ENCODE results near the gene PPP1R13B.
"Not testable (repeated sequence)": the region's sequence is repeated elsewhere in the genome, so short reads cannot be mapped to it uniquely, and the experiment has no call there.

The PPP1R13B gene

GRCh38 chr14:103699261-103699661 lies 148.1 kb downstream of the PPP1R13B start:
- DNase-seq (ENCODE audit: low spot score in 2 of 2): no peak
- H3K9me3 Mint-ChIP-seq: no peaks in the 10 kb centered on the region
- peak overlapping the region; percentile 82 for H3K27ac Mint-ChIP-seq
- H3K4me3 Mint-ChIP-seq: no peak overlapping the region
- no peak for ATAC-seq
- H3K36me3 Mint-ChIP-seq: peaks cover 78% of the 10 kb centered on the region
- H3K4me1 Mint-ChIP-seq: peaks cover 6% of the 10 kb centered on the region

- Mint-ChIP-seq H3K4me3 (no peak overlapping the region), H3K27ac (peak overlapping the region; percentile 86), H3K9me3 (no peaks in the 10 kb centered on the region), H3K4me1 (peaks cover 6% of the 10 kb centered on the region), H3K36me3 (peaks cover 77% of the 10 kb centered on the region)
- DNase-seq (ENCODE audit: low spot score in 2 of 2): no peak
- ATAC-seq: no peak
Measured at GRCh38 chr14:103698380-103699260, 148.8 kb downstream of the PPP1R13B start.

DNA sequence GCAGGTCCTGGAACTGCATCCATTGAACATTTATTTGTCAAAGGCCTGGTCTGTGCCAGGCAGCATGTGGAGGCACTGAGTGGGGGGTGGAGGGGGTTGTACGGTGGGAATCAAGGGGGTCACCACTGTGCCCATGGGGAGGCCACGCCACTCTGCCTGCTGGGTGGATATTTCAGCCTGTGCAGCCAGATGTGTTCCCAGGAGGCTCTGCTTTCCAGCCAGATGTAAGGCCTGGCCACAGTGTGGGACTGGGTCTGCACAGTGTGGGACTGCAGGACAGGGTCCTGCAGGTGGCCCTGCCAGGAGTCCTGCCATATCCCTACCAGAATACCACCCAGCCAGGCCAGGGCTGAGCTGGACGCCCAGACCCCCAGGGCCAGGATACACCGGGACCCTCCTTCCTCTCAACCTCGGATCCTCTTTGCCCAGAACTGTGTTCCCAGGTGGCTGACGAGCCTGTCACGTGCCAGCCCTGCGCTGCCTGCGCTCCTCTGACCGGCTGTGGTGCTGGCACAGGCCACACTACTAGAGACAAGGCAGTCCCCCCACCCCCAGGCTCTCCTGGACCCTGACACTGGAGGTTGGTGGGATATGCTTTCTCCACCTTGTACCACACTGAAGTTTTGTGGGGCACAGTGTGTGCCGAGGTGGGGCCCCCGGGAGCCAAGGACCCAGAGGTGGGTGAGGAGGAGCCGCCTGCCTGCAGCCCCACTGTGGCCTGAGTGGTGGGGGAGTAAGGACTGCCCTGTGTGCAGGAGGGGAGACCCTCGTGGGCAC lies 149.6 kb downstream of the PPP1R13B start:
- Mint-ChIP-seq H3K4me1 (peaks cover 6% of the 10 kb centered on the region), H3K27ac (peak overlapping the region; percentile 86), H3K9me3 (no peaks in the 10 kb centered on the region), H3K36me3 (peaks cover 77% of the 10 kb centered on the region), H3K4me3 (no peak overlapping the region)
- ATAC-seq (no peak), DNase-seq (ENCODE audit: low spot score in 2 of 2) (no peak)

- peak overlapping the region; percentile 86 for H3K27ac Mint-ChIP-seq
- no peaks in the 10 kb centered on the region for H3K9me3 Mint-ChIP-seq
- H3K4me3 Mint-ChIP-seq: no peak overlapping the region
- DNase-seq (ENCODE audit: low spot score in 2 of 2) (no peak), ATAC-seq (no peak)
- peaks cover 6% of the 10 kb centered on the region for H3K4me1 Mint-ChIP-seq
- peaks cover 77% of the 10 kb centered on the region for H3K36me3 Mint-ChIP-seq
Measured at GRCh38 chr14:103697206-103697602, 150.2 kb downstream of the PPP1R13B start.

- Mint-ChIP-seq H3K4me3 (no peak overlapping the region), H3K36me3 (peaks cover 77% of the 10 kb centered on the region), H3K27ac (peak overlapping the region; percentile 60), H3K9me3 (no peaks in the 10 kb centered on the region), H3K4me1 (peaks cover 6% of the 10 kb centered on the region)
- ATAC-seq (no peak), DNase-seq (ENCODE audit: low spot score in 2 of 2) (no peak)
Measured at GRCh38 chr14:103696466-103697071, 150.8 kb downstream of the PPP1R13B start.

GRCh38 chr14:103696070-103696402 lies 151.3 kb downstream of the PPP1R13B start:
- peaks cover 79% of the 10 kb centered on the region for H3K36me3 Mint-ChIP-seq
- no peak overlapping the region for H3K4me3 Mint-ChIP-seq
- ATAC-seq (no peak), DNase-seq (ENCODE audit: low spot score in 2 of 2) (no peak)
- H3K27ac Mint-ChIP-seq: peak overlapping the region; percentile 60
- peaks cover 6% of the 10 kb centered on the region for H3K4me1 Mint-ChIP-seq
- H3K9me3 Mint-ChIP-seq: no peaks in the 10 kb centered on the region

GRCh38 chr14:103695296-103696069 lies 151.9 kb downstream of the PPP1R13B start:
- DNase-seq (ENCODE audit: low spot score in 2 of 2): no peak
- H3K36me3 Mint-ChIP-seq: peaks cover 82% of the 10 kb centered on the region
- H3K27ac Mint-ChIP-seq: peak overlapping the region; percentile 24
- no peak for ATAC-seq
- H3K4me1 Mint-ChIP-seq: peaks cover 6% of the 10 kb centered on the region
- H3K4me3 Mint-ChIP-seq: no peak overlapping the region
- no peaks in the 10 kb centered on the region for H3K9me3 Mint-ChIP-seq

GRCh38 chr14:103694572-103695026 lies 152.8 kb downstream of the PPP1R13B start:
- DNase-seq (ENCODE audit: low spot score in 2 of 2): no peak
- no peaks in the 10 kb centered on the region for H3K9me3 Mint-ChIP-seq
- peaks cover 82% of the 10 kb centered on the region for H3K36me3 Mint-ChIP-seq
- H3K4me1 Mint-ChIP-seq: peaks cover under 1% of the 10 kb centered on the region
- no peak for ATAC-seq
- H3K27ac Mint-ChIP-seq: peak overlapping the region; percentile 23
- no peak overlapping the region for H3K4me3 Mint-ChIP-seq

- no peak for ATAC-seq
- Mint-ChIP-seq H3K36me3 (peaks cover 88% of the 10 kb centered on the region), H3K4me3 (no peak overlapping the region), H3K27ac (no peak overlapping the region), H3K9me3 (no peaks in the 10 kb centered on the region), H3K4me1 (no peaks in the 10 kb centered on the region)
- DNase-seq (ENCODE audit: low spot score in 2 of 2): no peak
Measured at GRCh38 chr14:103693515-103693914, 153.9 kb downstream of the PPP1R13B start.

DNA sequence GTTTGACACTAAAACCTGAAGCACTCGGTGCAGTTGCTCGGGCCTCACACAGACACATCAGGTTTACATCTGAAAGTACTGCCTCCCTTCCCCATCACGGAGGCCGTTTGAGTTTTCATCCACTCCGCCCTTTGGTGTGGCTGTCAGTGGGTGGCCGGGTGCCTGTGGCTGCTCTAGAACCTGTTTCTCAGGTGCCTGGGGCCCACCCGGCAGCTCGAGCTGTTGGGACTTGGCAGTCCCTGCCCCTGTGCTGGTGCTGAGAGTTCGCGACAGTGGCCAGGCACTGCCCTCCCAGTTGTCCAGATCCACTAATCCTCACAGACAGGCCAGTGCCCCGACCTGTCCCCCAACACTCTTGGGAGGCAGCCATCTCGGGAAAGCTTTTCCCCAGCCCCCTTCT lies 154.5 kb downstream of the PPP1R13B start:
- H3K9me3 Mint-ChIP-seq: no peaks in the 10 kb centered on the region
- H3K4me1 Mint-ChIP-seq: no peaks in the 10 kb centered on the region
- DNase-seq (ENCODE audit: low spot score in 2 of 2) (no peak), ATAC-seq (no peak)
- no peak overlapping the region for H3K4me3 Mint-ChIP-seq
- H3K27ac Mint-ChIP-seq: no peak overlapping the region
- peaks cover 88% of the 10 kb centered on the region for H3K36me3 Mint-ChIP-seq

DNA sequence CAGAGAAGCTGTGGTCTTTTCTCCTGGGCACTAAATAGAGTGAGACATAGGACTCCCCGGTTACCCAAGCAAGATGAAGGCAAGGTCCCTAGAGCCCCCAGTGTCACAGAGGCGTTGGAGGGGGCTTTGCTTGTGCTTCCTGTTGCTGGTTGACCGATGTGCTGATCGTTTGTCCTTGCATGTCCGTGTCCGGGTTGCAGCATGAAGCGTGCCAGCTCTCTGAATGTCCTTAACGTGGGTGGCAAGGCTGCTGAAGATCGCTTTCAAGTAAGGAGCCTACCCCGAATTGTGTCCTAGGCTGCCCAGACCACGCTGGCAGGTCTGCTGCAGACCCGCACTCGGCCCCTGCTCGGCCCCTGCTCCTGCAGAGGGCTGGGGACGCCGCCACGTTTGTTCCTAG lies 155.2 kb downstream of the PPP1R13B start:
- no peak for ATAC-seq
- no peak for DNase-seq (ENCODE audit: low spot score in 2 of 2)
- no peak overlapping the region for H3K27ac Mint-ChIP-seq
- peaks cover 87% of the 10 kb centered on the region for H3K36me3 Mint-ChIP-seq
- H3K9me3 Mint-ChIP-seq: no peaks in the 10 kb centered on the region
- no peak overlapping the region for H3K4me3 Mint-ChIP-seq
- no peaks in the 10 kb centered on the region for H3K4me1 Mint-ChIP-seq

DNA sequence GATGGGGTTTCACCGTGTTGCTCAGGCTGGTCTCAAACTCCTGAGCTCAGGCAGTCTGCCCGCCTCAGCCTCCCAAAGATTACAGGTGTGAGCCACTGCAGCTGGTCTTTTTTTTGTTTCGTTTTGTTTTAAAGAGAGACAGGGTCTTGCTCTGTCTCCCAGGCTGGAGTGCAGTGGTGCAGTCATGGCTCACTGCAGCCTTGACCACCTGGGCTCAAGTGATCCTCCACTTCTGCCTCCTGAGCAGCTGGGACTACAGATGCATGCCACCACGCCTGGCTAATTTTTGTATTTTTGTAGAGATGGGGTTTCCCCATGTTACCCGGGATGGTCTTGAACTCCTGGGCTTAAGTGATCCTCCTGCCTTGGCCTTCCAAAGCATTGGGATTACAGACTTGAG lies 155.7 kb downstream of the PPP1R13B start:
- H3K36me3 Mint-ChIP-seq: peaks cover 87% of the 10 kb centered on the region

GRCh38 chr14:103690332-103690731 lies 157.0 kb downstream of the PPP1R13B start:
- DNase-seq (ENCODE audit: low spot score in 2 of 2) (no peak), ATAC-seq (no peak)
- Mint-ChIP-seq H3K4me3 (no peak overlapping the region), H3K36me3 (peaks cover 96% of the 10 kb centered on the region), H3K9me3 (no peaks in the 10 kb centered on the region), H3K4me1 (no peaks in the 10 kb centered on the region), H3K27ac (peak overlapping the region; percentile 6)

More for the DNA sequence above, 155.7 kb downstream of the PPP1R13B start:
- not testable (repeated sequence) for H3K9me3 Mint-ChIP-seq; H3K4me1 Mint-ChIP-seq; H3K4me3 Mint-ChIP-seq; DNase-seq (ENCODE audit: low spot score in 2 of 2); H3K27ac Mint-ChIP-seq; ATAC-seq

- H3K9me3 Mint-ChIP-seq: no peaks in the 10 kb centered on the region
- H3K36me3 Mint-ChIP-seq: peaks cover 99% of the 10 kb centered on the region
- no peak overlapping the region for H3K27ac Mint-ChIP-seq
- DNase-seq (ENCODE audit: low spot score in 2 of 2) (no peak), ATAC-seq (no peak)
- H3K4me3 Mint-ChIP-seq: no peak overlapping the region
- no peaks in the 10 kb centered on the region for H3K4me1 Mint-ChIP-seq
Measured at GRCh38 chr14:103688906-103689902, 158.2 kb downstream of the PPP1R13B start.
